SK-N-SH (cell line): Measurements from ENCODE around the gene OTOP3. TPM values are rescaled to one million over a fixed set of nuclear protein-coding genes. Genes with fewer than 3 reads are reported as not detected.

Experiments
- CTCF ChIA-PET: fragments of 300-600, 350-600 bp; formaldehyde crosslinking; extraction: SDS; loops from one replicate; lab custom pipeline; 2021; lab: Yijun Ruan, JAX
- POLR2A ChIA-PET: fragments of 350-600 bp; sonication (Branson Sonifier 250); formaldehyde crosslinking; extraction: SDS; loops from one replicate; lab custom pipeline; 2020; ENCODE audit warnings: antibody characterized with exemption, inconsistent platforms; lab: Yijun Ruan, JAX
- DNase-seq: peaks from one replicate; pipeline ENCODE4 v3.0.0; 2012
- H2AFZ ChIP-seq: fragments of 200-600 bp; sonication (generic); 2 replicates; pipeline ENCODE4 v1.8.1; 2016; ENCODE audit warnings: antibody characterized with exemption, mild to moderate bottlenecking, low read depth
- H3F3A ChIP-seq: fragments of 200-600 bp; sonication (generic); replicated peaks from 2 replicates; pipeline ENCODE3; 2016; ENCODE audit warnings: antibody characterized with exemption, mild to moderate bottlenecking; ENCODE audit not compliant: insufficient read depth
- H3K27ac ChIP-seq, 2 experiments: fragments of 200-500 bp in 1 of 2; fragments of 200-600 bp in 1 of 2; sonication (Bioruptor generic) in 1 of 2; sonication (generic), shearing (Covaris generic) in 1 of 2; 2 replicates each; pipeline versions ENCODE4 v1.5.1 to v1.6.1; 2014 to 2016; ENCODE audit warnings: low read depth in 2 of 2, inconsistent platforms in 1 of 2, low read length in 1 of 2, mild to moderate bottlenecking in 1 of 2, mixed read lengths in 1 of 2
- H3K27me3 ChIP-seq: fragments of 200-600 bp; sonication (generic), shearing (Covaris generic); 2 replicates; pipeline ENCODE4 v1.6.1; 2016; ENCODE audit warnings: mixed run types; ENCODE audit not compliant: insufficient read depth
- H3K36me3 ChIP-seq, 2 experiments: fragments of 200-500 bp in 1 of 2; fragments of 200-600 bp in 1 of 2; sonication (Bioruptor generic) in 1 of 2; sonication (generic) in 1 of 2; replicated peaks in 1 of 2; 2 replicates each; pipeline versions ENCODE3 to v1.5.1; 2014 to 2016; ENCODE audit warnings: low read length in 1 of 2, mild to moderate bottlenecking in 1 of 2; ENCODE audit not compliant: insufficient read depth in 2 of 2, control insufficient read depth in 1 of 2
- H3K4me1 ChIP-seq, 2 experiments: fragments of 200-500 bp in 1 of 2; fragments of 200-600 bp in 1 of 2; sonication (Bioruptor generic) in 1 of 2; sonication (generic), shearing (Covaris generic) in 1 of 2; 2 replicates each; pipeline versions ENCODE4 v1.5.1 to v1.6.1; 2014 to 2016; ENCODE audit warnings: low read depth in 1 of 2, low read length in 1 of 2, mixed run types in 1 of 2; ENCODE audit not compliant: insufficient read depth in 2 of 2, control insufficient read depth in 1 of 2
- H3K4me2 ChIP-seq: fragments of 200-600 bp; sonication (generic), shearing (Covaris generic); 2 replicates; pipeline ENCODE4 v1.6.1; 2017; ENCODE audit warnings: mixed run types
- H3K4me3 ChIP-seq, 2 experiments: fragments of 200-500 bp in 1 of 2; fragments of 200-600 bp in 1 of 2; sonication (Bioruptor generic) in 1 of 2; sonication (generic), shearing (Covaris generic) in 1 of 2; 2 replicates each; pipeline versions ENCODE4 v1.5.1 to v1.8.1; 2014 to 2016; ENCODE audit warnings: low read depth in 2 of 2, inconsistent platforms in 1 of 2, low read length in 1 of 2, mild to moderate bottlenecking in 1 of 2, mixed read lengths in 1 of 2, moderate library complexity in 1 of 2
- H3K79me2 ChIP-seq: fragments of 200-600 bp; sonication (generic); 2 replicates; pipeline ENCODE4 v1.8.1; 2017; ENCODE audit warnings: mild to moderate bottlenecking; ENCODE audit not compliant: insufficient read depth
- H3K9ac ChIP-seq: fragments of 200-600 bp; sonication (generic); 2 replicates; pipeline ENCODE4 v1.6.1; 2017; ENCODE audit warnings: mixed run types
- H3K9me2 ChIP-seq: fragments of 200-600 bp; sonication (generic); 2 replicates; pipeline ENCODE4 v1.6.1; 2017; ENCODE audit warnings: mixed run types
- H3K9me3 ChIP-seq: fragments of 200-600 bp; sonication (generic); 2 replicates; pipeline ENCODE4 v1.6.1; 2017; ENCODE audit warnings: mixed run types, mild to moderate bottlenecking, moderate library complexity
- H4K20me1 ChIP-seq: fragments of 200-600 bp; sonication (generic); 2 replicates; pipeline ENCODE4 v1.6.1; 2017; ENCODE audit warnings: mild to moderate bottlenecking, mixed run types; ENCODE audit not compliant: insufficient read depth
- CHD2 ChIP-seq: fragments of 150-350 bp; IDR thresholded peaks from 2 replicates; pipeline ENCODE4 v1.6.1; 2018; ENCODE audit warnings: low read length; ENCODE audit not compliant: partially characterized antibody
- ELF1 ChIP-seq: IDR thresholded peaks from 2 replicates; pipeline ENCODE4 v1.4.0; 2012
- EZH2phosphoT487 ChIP-seq: fragments of 200-600 bp; sonication (generic); IDR thresholded peaks from 2 replicates; pipeline ENCODE4 v1.6.1; 2017; ENCODE audit warnings: low read depth, mixed run types, mild to moderate bottlenecking, antibody characterized with exemption, moderate library complexity, borderline replicate concordance
- FOXM1 ChIP-seq: IDR thresholded peaks from 2 replicates; pipeline ENCODE4 v1.4.0; 2012; ENCODE audit warnings: low read depth, mild to moderate bottlenecking
- GABPA ChIP-seq: IDR thresholded peaks from 2 replicates; pipeline ENCODE4 v1.4.0; 2012; ENCODE audit warnings: low read depth, mild to moderate bottlenecking
- MEF2A ChIP-seq: IDR thresholded peaks from 2 replicates; pipeline ENCODE4 v1.4.0; 2012; ENCODE audit warnings: low read depth, borderline replicate concordance
- NFIC ChIP-seq: IDR thresholded peaks from 2 replicates; pipeline ENCODE4 v1.4.0; 2012; ENCODE audit warnings: borderline replicate concordance
- RAD21 ChIP-seq: IDR thresholded peaks from 2 replicates; pipeline ENCODE4 v1.6.1; 2012; ENCODE audit warnings: mild to moderate bottlenecking, low read length
- RFX5 ChIP-seq: IDR thresholded peaks from 2 replicates; pipeline ENCODE4 v1.6.1; 2012; ENCODE audit warnings: mild to moderate bottlenecking, improper control_type of control experiment, low read length
- RXRA ChIP-seq: IDR thresholded peaks from 2 replicates; pipeline ENCODE4 v1.4.0; 2012; ENCODE audit warnings: low read depth, mild to moderate bottlenecking, borderline replicate concordance
- SIN3A ChIP-seq: IDR thresholded peaks from 2 replicates; pipeline ENCODE4 v1.6.1; 2012; ENCODE audit warnings: low read depth, mild to moderate bottlenecking, low read length, moderate library complexity, borderline replicate concordance
- SMC3 ChIP-seq: IDR thresholded peaks from 2 replicates; pipeline ENCODE4 v1.6.1; 2012; ENCODE audit warnings: low read depth, low read length, improper control_type of control experiment
- TAF1 ChIP-seq: IDR thresholded peaks from 2 replicates; pipeline ENCODE4 v1.6.1; 2012; ENCODE audit warnings: low read depth, mild to moderate bottlenecking, low read length, moderate library complexity, borderline replicate concordance
- TCF12 ChIP-seq: IDR thresholded peaks from 2 replicates; pipeline ENCODE4 v1.4.0; 2012
- WGBS: methylation state at CpG from one replicate; pipeline ENCODE4 v1.1.6; 2017; ENCODE audit warnings: low lambda C conversion rate; 5-methylcytosine and 5-hydroxymethylcytosine counted together
- polyA plus RNA-seq, 3 experiments: library from polyadenylated mRNA; depleted of rRNA; stranded (reverse); fragments of >200 nt; gene quantifications; 2 replicates each; pipeline ENCODE4 v1.2.3, GENCODE V29; 2012
- TF ChIP-seq, protein P1 (sequence below): fragments of 150-350 bp; IDR thresholded peaks from 2 replicates; pipeline ENCODE4 v1.6.1; 2016; ENCODE audit warnings: mild to moderate bottlenecking, low read depth, low read length
- TF ChIP-seq, protein P2 (sequence below): IDR thresholded peaks from 2 replicates; pipeline ENCODE4; 2012
- TF ChIP-seq, protein P3 (sequence below): fragments of 150-350 bp; IDR thresholded peaks from 2 replicates; pipeline ENCODE4 v1.6.1; 2017; ENCODE audit warnings: antibody characterized with exemption, low read length, low read depth, borderline replicate concordance

Gene OTOP3
- polyA plus RNA-seq, 1 of the 3 experiments (the other 2 are of a cell fraction) = not detected

DNA sequence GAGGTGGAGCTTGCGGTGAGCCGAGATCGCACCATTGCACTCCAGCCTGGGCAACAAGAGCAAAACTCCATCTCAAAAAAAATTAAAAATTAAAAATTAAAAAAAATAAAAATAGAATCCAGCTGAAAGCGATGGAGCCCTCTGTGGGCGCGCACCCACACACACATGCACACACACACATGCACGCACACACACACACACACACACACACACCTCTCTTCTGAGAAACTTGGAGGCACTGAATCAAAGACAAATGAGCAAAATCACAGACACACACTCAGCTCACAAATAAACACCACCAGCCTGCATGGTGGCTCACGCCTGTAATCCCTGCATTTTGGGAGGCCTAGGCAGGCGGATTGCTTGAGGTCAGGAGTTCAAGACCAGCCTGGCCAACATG is 32.7 kb upstream of the OTOP3 start:
- WGBS = 83% methylated on average over 9 of the region's 9 CpGs
- H3K4me1 ChIP-seq = no peaks in the 10 kb centered on the region
- H3K9me3 ChIP-seq = no peaks in the 10 kb centered on the region
- H3K9me2 ChIP-seq = no peaks in the 10 kb centered on the region
- no peaks in the 10 kb centered on the region for H3F3A ChIP-seq
- no peak overlapping the region for H3K27ac ChIP-seq
- H4K20me1 ChIP-seq = no peaks in the 10 kb centered on the region
- no peak for DNase-seq
- H3K4me3 ChIP-seq = no peak overlapping the region
- POLR2A ChIA-PET = interaction anchor here (0.7 kb wide), 1 partner anchor 23 kb away, joined by 3 read pairs; no protein-coding TSS in a partner anchor
- H2AFZ ChIP-seq = no peak overlapping the region
- no peak overlapping the region for H3K9ac ChIP-seq
- CTCF ChIA-PET = interaction anchor here (0.8 to 2.0 kb wide), 5 partner anchors 11 to 41 kb away, joined by 3 to 9 read pairs (median 5); partner anchors contain the start of genes OTOP2 and USH1G
- TF ChIP-seq TAF1 (no peak), SIN3A (no peak), GABPA (no peak)
- H3K27me3 ChIP-seq = peaks cover 15% of the 10 kb centered on the region
- no peaks in the 10 kb centered on the region for H3K36me3 ChIP-seq
- H3K79me2 ChIP-seq = no peaks in the 10 kb centered on the region
- H3K4me2 ChIP-seq = no peak overlapping the region

DNA sequence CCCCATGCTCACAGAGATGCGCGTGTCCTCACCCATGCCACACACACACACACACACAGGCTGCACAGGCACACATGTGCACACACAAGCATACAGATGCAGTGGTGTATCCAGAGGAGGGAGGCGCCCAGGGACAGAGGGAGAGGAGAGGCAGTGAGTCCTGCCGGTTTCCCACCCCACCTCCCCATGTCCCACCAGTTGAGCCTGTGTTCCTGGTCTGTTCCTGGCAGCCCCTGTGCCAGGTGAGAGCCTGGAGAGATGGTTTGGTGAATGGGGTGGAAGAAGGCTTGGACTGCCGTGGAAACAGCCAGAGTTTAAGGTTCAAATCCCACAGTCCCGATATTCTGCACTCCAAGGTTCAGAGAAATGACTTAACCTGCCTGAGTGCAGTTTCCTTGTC is 32.0 kb upstream of the OTOP3 start:
- Histone ChIP-seq H3K9me2 (no peaks in the 10 kb centered on the region), H3K36me3 (no peaks in the 10 kb centered on the region), H3K27ac (no peak overlapping the region), H3K9me3 (no peaks in the 10 kb centered on the region), H3K4me2 (no peak overlapping the region), H3F3A (no peaks in the 10 kb centered on the region), H3K4me1 (no peaks in the 10 kb centered on the region), H4K20me1 (no peaks in the 10 kb centered on the region), H3K9ac (no peak overlapping the region), H3K79me2 (no peaks in the 10 kb centered on the region), H2AFZ (no peak overlapping the region), H3K27me3 (peaks cover 15% of the 10 kb centered on the region; the same call in 1 of the 2 replicates), H3K4me3 (no peak overlapping the region)
- ChIA-PET POLR2A (interaction anchor here (0.7 kb wide), 1 partner anchor 23 kb away, joined by 3 read pairs; no protein-coding TSS in a partner anchor), CTCF (interaction anchor here (1.5 to 2.0 kb wide), 3 partner anchors 16 to 41 kb away, joined by 5 to 9 read pairs (median 6); partner anchors contain the start of gene USH1G)
- 41% methylated on average over 5 of the region's 6 CpGs for WGBS
- TF ChIP-seq CHD2 = no peak
- no peak for TF ChIP-seq FOXM1
- TF ChIP-seq EZH2phosphoT487 = no peak
- no peak for TF ChIP-seq SMC3
- TF ChIP-seq, protein P1, sequence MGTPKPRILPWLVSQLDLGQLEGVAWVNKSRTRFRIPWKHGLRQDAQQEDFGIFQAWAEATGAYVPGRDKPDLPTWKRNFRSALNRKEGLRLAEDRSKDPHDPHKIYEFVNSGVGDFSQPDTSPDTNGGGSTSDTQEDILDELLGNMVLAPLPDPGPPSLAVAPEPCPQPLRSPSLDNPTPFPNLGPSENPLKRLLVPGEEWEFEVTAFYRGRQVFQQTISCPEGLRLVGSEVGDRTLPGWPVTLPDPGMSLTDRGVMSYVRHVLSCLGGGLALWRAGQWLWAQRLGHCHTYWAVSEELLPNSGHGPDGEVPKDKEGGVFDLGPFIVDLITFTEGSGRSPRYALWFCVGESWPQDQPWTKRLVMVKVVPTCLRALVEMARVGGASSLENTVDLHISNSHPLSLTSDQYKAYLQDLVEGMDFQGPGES = no peak
- TF ChIP-seq RAD21 = no peak
- no peak for TF ChIP-seq ELF1
- TF ChIP-seq RFX5 = no peak
- no peak for TF ChIP-seq NFIC
- no peak for TF ChIP-seq TAF1
- no peak for TF ChIP-seq MEF2A
- TF ChIP-seq, protein P2, sequence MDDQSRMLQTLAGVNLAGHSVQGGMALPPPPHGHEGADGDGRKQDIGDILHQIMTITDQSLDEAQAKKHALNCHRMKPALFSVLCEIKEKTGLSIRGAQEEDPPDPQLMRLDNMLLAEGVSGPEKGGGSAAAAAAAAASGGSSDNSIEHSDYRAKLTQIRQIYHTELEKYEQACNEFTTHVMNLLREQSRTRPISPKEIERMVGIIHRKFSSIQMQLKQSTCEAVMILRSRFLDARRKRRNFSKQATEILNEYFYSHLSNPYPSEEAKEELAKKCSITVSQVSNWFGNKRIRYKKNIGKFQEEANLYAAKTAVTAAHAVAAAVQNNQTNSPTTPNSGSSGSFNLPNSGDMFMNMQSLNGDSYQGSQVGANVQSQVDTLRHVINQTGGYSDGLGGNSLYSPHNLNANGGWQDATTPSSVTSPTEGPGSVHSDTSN = no peak
- no peak for TF ChIP-seq GABPA
- no peak for TF ChIP-seq TCF12
- TF ChIP-seq, protein P3, sequence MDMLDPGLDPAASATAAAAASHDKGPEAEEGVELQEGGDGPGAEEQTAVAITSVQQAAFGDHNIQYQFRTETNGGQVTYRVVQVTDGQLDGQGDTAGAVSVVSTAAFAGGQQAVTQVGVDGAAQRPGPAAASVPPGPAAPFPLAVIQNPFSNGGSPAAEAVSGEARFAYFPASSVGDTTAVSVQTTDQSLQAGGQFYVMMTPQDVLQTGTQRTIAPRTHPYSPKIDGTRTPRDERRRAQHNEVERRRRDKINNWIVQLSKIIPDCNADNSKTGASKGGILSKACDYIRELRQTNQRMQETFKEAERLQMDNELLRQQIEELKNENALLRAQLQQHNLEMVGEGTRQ = no peak
- no peak for TF ChIP-seq RXRA
- no peak for DNase-seq
